Measurements from ENCODE around the gene TMEM198. TPM values are rescaled to one million over a fixed set of nuclear protein-coding genes. Genes with fewer than 3 reads are reported as not detected.

TMEM198 gene
- total RNA-seq, 3 donors from 2014 or later = 3.6 to 4.8 (median 4.3) TPM

- H3K4me1 Mint-ChIP-seq (ENCODE audit: low read depth) = peaks cover 11% of the 10 kb centered on the region
- DNase-seq (no peak), ATAC-seq (no peak)
- H3K4me3 Mint-ChIP-seq = no peak overlapping the region
- peaks cover 36% of the 10 kb centered on the region for H3K36me3 Mint-ChIP-seq (ENCODE audit: insufficient read depth)
- H3K27me3 Mint-ChIP-seq (ENCODE audit: low read depth) = peaks cover 21% of the 10 kb centered on the region
- H3K9me3 Mint-ChIP-seq = no peaks in the 10 kb centered on the region
These were observed 37.6 kb upstream of the TMEM198 start for GRCh38 chr2:219506153-219506801.

GRCh38 chr2:219506802-219507526 lies 36.9 kb upstream of the TMEM198 start:
- Mint-ChIP-seq H3K36me3 (ENCODE audit: insufficient read depth) (peaks cover 35% of the 10 kb centered on the region), H3K9me3 (no peaks in the 10 kb centered on the region), H3K27me3 (ENCODE audit: low read depth) (peaks cover 27% of the 10 kb centered on the region), H3K4me3 (no peak overlapping the region), H3K4me1 (ENCODE audit: low read depth) (peaks cover 11% of the 10 kb centered on the region)
- no peak for DNase-seq
- no peak for ATAC-seq

- Mint-ChIP-seq H3K36me3 (ENCODE audit: insufficient read depth) (peaks cover 34% of the 10 kb centered on the region), H3K4me1 (ENCODE audit: low read depth) (peaks cover 11% of the 10 kb centered on the region), H3K9me3 (no peaks in the 10 kb centered on the region), H3K4me3 (no peak overlapping the region), H3K27me3 (ENCODE audit: low read depth) (peaks cover 33% of the 10 kb centered on the region)
- ATAC-seq = no peak
- DNase-seq = no peak
These were observed 36.0 kb upstream of the TMEM198 start for GRCh38 chr2:219507581-219508443.

DNA sequence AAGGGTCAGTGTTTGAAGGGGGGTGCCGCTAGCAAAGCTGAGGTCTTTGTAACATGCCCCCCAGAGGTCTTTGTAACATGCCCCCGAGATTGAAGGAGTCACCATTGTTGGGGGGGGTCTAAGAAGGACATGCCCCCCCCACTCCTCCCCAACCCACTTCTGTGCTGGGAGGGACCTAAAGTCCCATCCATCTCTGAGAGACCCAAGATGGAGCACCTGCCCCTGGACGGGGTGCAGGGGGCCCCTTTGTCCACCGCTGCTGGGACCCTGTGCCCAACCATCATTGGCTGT lies 35.4 kb upstream of the TMEM198 start:
- ATAC-seq (no peak), DNase-seq (no peak)
- Mint-ChIP-seq H3K4me1 (ENCODE audit: low read depth) (peaks cover 15% of the 10 kb centered on the region), H3K27me3 (ENCODE audit: low read depth) (peaks cover 38% of the 10 kb centered on the region), H3K36me3 (ENCODE audit: insufficient read depth) (peaks cover 33% of the 10 kb centered on the region), H3K4me3 (no peak overlapping the region), H3K9me3 (no peaks in the 10 kb centered on the region)

GRCh38 chr2:219508971-219509779 lies 34.7 kb upstream of the TMEM198 start:
- Mint-ChIP-seq H3K36me3 (ENCODE audit: insufficient read depth) (peaks cover 26% of the 10 kb centered on the region), H3K9me3 (no peaks in the 10 kb centered on the region), H3K27me3 (ENCODE audit: low read depth) (peaks cover 46% of the 10 kb centered on the region), H3K4me1 (ENCODE audit: low read depth) (peaks cover 23% of the 10 kb centered on the region), H3K4me3 (no peak overlapping the region)
- no peak for DNase-seq
- ATAC-seq = peak; percentile 26 to 28

DNA sequence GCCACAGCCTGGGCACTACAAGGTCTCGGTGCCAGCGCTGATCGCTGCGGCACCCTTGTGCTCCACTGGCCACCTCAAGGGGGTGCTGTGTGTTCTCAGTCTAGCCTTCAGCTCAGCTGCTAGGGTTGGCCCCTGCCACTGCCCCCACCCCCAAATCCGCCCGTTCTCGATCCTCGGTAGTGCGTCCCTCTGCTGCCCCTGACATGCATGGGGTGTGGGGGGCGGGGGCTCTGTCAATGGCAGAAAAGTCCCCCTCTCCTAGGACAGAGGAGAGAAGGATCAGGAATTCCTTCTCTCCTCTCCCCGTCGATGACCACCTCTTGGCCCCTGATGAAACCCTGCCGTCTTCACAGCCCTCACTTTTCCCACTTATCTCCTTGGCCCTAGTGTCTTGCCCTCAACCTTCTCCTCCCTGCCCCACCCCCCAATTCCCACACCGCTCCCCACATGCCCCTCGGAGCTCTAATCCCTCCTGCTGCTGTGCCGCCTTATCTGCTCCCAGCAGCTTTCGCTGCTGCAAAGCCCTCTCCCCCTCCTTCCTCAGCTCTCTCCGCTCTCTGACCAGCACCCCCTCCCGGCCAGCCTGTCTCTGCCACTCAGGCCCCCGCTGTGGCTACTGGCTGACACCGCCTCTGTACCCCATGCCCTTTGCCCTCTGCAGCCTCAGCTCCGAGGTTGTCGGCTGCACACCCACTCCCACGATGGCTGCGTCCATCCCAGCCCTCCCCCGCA lies 33.9 kb upstream of the TMEM198 start:
- peaks cover 18% of the 10 kb centered on the region for H3K36me3 Mint-ChIP-seq (ENCODE audit: insufficient read depth)
- peaks cover 50% of the 10 kb centered on the region for H3K27me3 Mint-ChIP-seq (ENCODE audit: low read depth)
- H3K4me1 Mint-ChIP-seq (ENCODE audit: low read depth) = peaks cover 25% of the 10 kb centered on the region

GRCh38 chr2:219510512-219511135 lies 33.2 kb upstream of the TMEM198 start:
- Mint-ChIP-seq H3K9me3 (no peaks in the 10 kb centered on the region), H3K27me3 (ENCODE audit: low read depth) (peaks cover 57% of the 10 kb centered on the region), H3K4me1 (ENCODE audit: low read depth) (peaks cover 25% of the 10 kb centered on the region), H3K36me3 (ENCODE audit: insufficient read depth) (peaks cover 11% of the 10 kb centered on the region), H3K4me3 (no peak overlapping the region)
- ATAC-seq = no peak
- DNase-seq = no peak

More for the DNA sequence above, 33.9 kb upstream of the TMEM198 start:
- no peaks in the 10 kb centered on the region for H3K9me3 Mint-ChIP-seq
- peak; percentile 32 for DNase-seq
- ATAC-seq = peak; percentile 80 to 86
- H3K4me3 Mint-ChIP-seq = peak overlapping the region; percentile 48

DNA sequence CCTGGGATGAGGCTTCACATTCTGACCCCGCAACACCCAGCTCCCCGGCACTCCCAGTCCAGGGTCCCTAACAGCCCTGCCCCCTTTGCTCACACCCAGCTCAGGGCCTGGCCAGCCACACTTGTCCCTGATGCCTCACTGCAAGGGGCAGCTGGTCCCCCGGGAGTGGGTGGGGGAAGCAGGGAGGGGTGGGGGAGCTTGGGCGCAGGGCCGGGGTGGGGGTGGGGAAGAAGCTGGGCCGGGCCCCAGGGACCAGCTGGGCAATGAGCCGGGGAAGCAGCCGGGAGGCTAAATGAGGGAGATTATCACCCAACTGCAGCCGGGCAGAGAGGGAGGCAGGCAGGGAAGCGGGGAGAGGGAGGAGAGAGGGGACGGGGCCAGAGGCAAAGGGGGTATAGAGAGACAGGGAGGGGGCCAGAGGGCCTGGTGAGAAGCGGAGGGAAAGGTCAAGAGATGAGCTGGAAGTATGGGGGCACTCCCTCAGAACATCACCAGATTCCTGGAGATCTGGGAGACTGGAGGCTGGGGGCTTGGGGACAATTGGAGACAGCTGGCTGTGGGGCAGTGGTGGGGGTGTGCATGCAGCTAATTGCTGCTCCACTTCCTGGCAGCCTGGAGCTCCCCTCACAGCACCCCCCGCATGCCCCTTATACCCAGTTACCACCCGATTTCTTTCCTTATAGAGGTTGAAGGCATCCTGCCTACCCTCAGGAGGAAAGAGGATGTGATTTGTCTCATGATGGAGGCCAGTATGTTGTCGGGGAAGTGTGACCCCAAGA lies 32.1 kb upstream of the TMEM198 start:
- Mint-ChIP-seq H3K4me3 (no peak overlapping the region), H3K4me1 (ENCODE audit: low read depth) (peaks cover 25% of the 10 kb centered on the region), H3K27me3 (ENCODE audit: low read depth) (peaks cover 68% of the 10 kb centered on the region), H3K36me3 (ENCODE audit: insufficient read depth) (peaks cover 4% of the 10 kb centered on the region), H3K9me3 (no peaks in the 10 kb centered on the region)
- DNase-seq (no peak), ATAC-seq (no peak)

- H3K36me3 Mint-ChIP-seq (ENCODE audit: insufficient read depth) = no peaks in the 10 kb centered on the region
- H3K9me3 Mint-ChIP-seq = no peaks in the 10 kb centered on the region
- ATAC-seq (no peak), DNase-seq (no peak)
- H3K27me3 Mint-ChIP-seq (ENCODE audit: low read depth) = peaks cover 74% of the 10 kb centered on the region
- H3K4me3 Mint-ChIP-seq = no peak overlapping the region
- H3K4me1 Mint-ChIP-seq (ENCODE audit: low read depth) = peaks cover 25% of the 10 kb centered on the region
These were observed 31.2 kb upstream of the TMEM198 start for GRCh38 chr2:219512524-219513216.

GRCh38 chr2:219513787-219514186 lies 30.0 kb upstream of the TMEM198 start:
- Mint-ChIP-seq H3K4me1 (ENCODE audit: low read depth) (peaks cover 25% of the 10 kb centered on the region), H3K27me3 (ENCODE audit: low read depth) (peaks cover 83% of the 10 kb centered on the region), H3K36me3 (ENCODE audit: insufficient read depth) (no peaks in the 10 kb centered on the region), H3K9me3 (no peaks in the 10 kb centered on the region), H3K4me3 (peak overlapping the region; percentile 13)
- peak in 1 of 2 donors; percentile 6 for ATAC-seq
- DNase-seq = no peak

GRCh38 chr2:219514196-219514761 lies 29.5 kb upstream of the TMEM198 start, which contains the start of gene ASIC4:
Gene ASIC4 (plus strand): TSS chr2:219514482. CDS start chr2:219514725, 243 bp downstream.
- Mint-ChIP-seq H3K27me3 (ENCODE audit: low read depth) (peaks cover 88% of the 10 kb centered on the region), H3K36me3 (ENCODE audit: insufficient read depth) (no peaks in the 10 kb centered on the region), H3K9me3 (no peaks in the 10 kb centered on the region), H3K4me1 (ENCODE audit: low read depth) (peaks cover 25% of the 10 kb centered on the region), H3K4me3 (peak within 1 kb of the TSS; percentile 48)
- DNase-seq = no peak
- ATAC-seq = peak; percentile 23 to 29

- H3K4me1 Mint-ChIP-seq (ENCODE audit: low read depth) = peaks cover 20% of the 10 kb centered on the region
- ATAC-seq (no peak), DNase-seq (no peak)
- no peak overlapping the region for H3K4me3 Mint-ChIP-seq
- H3K27me3 Mint-ChIP-seq (ENCODE audit: low read depth) = peaks cover 87% of the 10 kb centered on the region
- H3K36me3 Mint-ChIP-seq (ENCODE audit: insufficient read depth) = no peaks in the 10 kb centered on the region
- H3K9me3 Mint-ChIP-seq = no peaks in the 10 kb centered on the region
These were observed 29.0 kb upstream of the TMEM198 start for GRCh38 chr2:219514836-219515235.
